ENCODE data around the gene RAB11FIP2. TPM values are rescaled to one million over a fixed set of nuclear protein-coding genes. Genes with fewer than 3 reads are reported as not detected.

Gene RAB11FIP2
- total RNA-seq, 1 donor from 2014 or later, result 15.3 TPM

GRCh38 chr10:117996709-117997108 is 50.0 kb downstream of the RAB11FIP2 start:
- Mint-ChIP-seq H3K27ac (ENCODE audit: unreplicated experiment) (no peak overlapping the region), H3K4me3 (no peak overlapping the region), H3K27me3 (ENCODE audit: low read depth) (no peaks in the 10 kb centered on the region), H3K9me3 (peaks cover 3% of the 10 kb centered on the region), H3K4me1 (no peaks in the 10 kb centered on the region), H3K36me3 (ENCODE audit: low read depth) (no peaks in the 10 kb centered on the region)
- TF ChIP-seq CTCF (conservative IDR thresholded peaks at IDR 0.05), result no peak
- no peak for DNase-seq (ENCODE audit: low read depth, low spot score)

GRCh38 chr10:117994771-117995170 is 52.0 kb downstream of the RAB11FIP2 start:
- Mint-ChIP-seq H3K36me3 (ENCODE audit: low read depth) (no peaks in the 10 kb centered on the region), H3K9me3 (peaks cover 3% of the 10 kb centered on the region), H3K27me3 (ENCODE audit: low read depth) (no peaks in the 10 kb centered on the region), H3K27ac (ENCODE audit: unreplicated experiment) (no peak overlapping the region), H3K4me1 (peaks cover 7% of the 10 kb centered on the region), H3K4me3 (no peak overlapping the region)
- no peak for TF ChIP-seq CTCF (conservative IDR thresholded peaks at IDR 0.05)
- DNase-seq (ENCODE audit: low read depth, low spot score), result no peak

GRCh38 chr10:117993166-117993565 is 53.6 kb downstream of the RAB11FIP2 start:
- Mint-ChIP-seq H3K4me1 (peaks cover 8% of the 10 kb centered on the region), H3K27ac (ENCODE audit: unreplicated experiment) (no peak overlapping the region), H3K27me3 (ENCODE audit: low read depth) (no peaks in the 10 kb centered on the region), H3K9me3 (peaks cover 3% of the 10 kb centered on the region), H3K4me3 (no peak overlapping the region), H3K36me3 (ENCODE audit: low read depth) (no peaks in the 10 kb centered on the region)
- DNase-seq (ENCODE audit: low read depth, low spot score), result no peak
- no peak for TF ChIP-seq CTCF (conservative IDR thresholded peaks at IDR 0.05)

- Mint-ChIP-seq H3K27me3 (ENCODE audit: low read depth) (no peaks in the 10 kb centered on the region), H3K4me3 (no peak overlapping the region), H3K4me1 (peaks cover 8% of the 10 kb centered on the region), H3K36me3 (ENCODE audit: low read depth) (no peaks in the 10 kb centered on the region), H3K27ac (ENCODE audit: unreplicated experiment) (no peak overlapping the region), H3K9me3 (peaks cover 3% of the 10 kb centered on the region)
- no peak for TF ChIP-seq CTCF (conservative IDR thresholded peaks at IDR 0.05)
- no peak for DNase-seq (ENCODE audit: low read depth, low spot score)
Measured at GRCh38 chr10:117991701-117992100, 55.0 kb downstream of the RAB11FIP2 start.

GRCh38 chr10:117989962-117990361 is 56.8 kb downstream of the RAB11FIP2 start:
- TF ChIP-seq CTCF (conservative IDR thresholded peaks at IDR 0.05), result no peak
- H3K36me3 Mint-ChIP-seq (ENCODE audit: low read depth), result no peaks in the 10 kb centered on the region
- H3K9me3 Mint-ChIP-seq, result peaks cover 3% of the 10 kb centered on the region
- H3K4me1 Mint-ChIP-seq, result peaks cover 8% of the 10 kb centered on the region
- H3K4me3 Mint-ChIP-seq, result no peak overlapping the region
- H3K27ac Mint-ChIP-seq (ENCODE audit: unreplicated experiment), result no peak overlapping the region
- no peaks in the 10 kb centered on the region for H3K27me3 Mint-ChIP-seq (ENCODE audit: low read depth)
- DNase-seq (ENCODE audit: low read depth, low spot score), result no peak

GRCh38 chr10:117988814-117989213 is 57.9 kb downstream of the RAB11FIP2 start:
- Mint-ChIP-seq H3K27me3 (ENCODE audit: low read depth) (no peaks in the 10 kb centered on the region), H3K36me3 (ENCODE audit: low read depth) (no peaks in the 10 kb centered on the region), H3K9me3 (no peaks in the 10 kb centered on the region), H3K27ac (ENCODE audit: unreplicated experiment) (no peak overlapping the region), H3K4me1 (peaks cover 8% of the 10 kb centered on the region), H3K4me3 (no peak overlapping the region)
- DNase-seq (ENCODE audit: low read depth, low spot score), result no peak
- no peak for TF ChIP-seq CTCF (conservative IDR thresholded peaks at IDR 0.05)
